ENCODE data around the gene ANAPC1. TPM values are rescaled to one million over a fixed set of nuclear protein-coding genes. Genes with fewer than 3 reads are reported as not detected.

The ANAPC1 gene, protein sequence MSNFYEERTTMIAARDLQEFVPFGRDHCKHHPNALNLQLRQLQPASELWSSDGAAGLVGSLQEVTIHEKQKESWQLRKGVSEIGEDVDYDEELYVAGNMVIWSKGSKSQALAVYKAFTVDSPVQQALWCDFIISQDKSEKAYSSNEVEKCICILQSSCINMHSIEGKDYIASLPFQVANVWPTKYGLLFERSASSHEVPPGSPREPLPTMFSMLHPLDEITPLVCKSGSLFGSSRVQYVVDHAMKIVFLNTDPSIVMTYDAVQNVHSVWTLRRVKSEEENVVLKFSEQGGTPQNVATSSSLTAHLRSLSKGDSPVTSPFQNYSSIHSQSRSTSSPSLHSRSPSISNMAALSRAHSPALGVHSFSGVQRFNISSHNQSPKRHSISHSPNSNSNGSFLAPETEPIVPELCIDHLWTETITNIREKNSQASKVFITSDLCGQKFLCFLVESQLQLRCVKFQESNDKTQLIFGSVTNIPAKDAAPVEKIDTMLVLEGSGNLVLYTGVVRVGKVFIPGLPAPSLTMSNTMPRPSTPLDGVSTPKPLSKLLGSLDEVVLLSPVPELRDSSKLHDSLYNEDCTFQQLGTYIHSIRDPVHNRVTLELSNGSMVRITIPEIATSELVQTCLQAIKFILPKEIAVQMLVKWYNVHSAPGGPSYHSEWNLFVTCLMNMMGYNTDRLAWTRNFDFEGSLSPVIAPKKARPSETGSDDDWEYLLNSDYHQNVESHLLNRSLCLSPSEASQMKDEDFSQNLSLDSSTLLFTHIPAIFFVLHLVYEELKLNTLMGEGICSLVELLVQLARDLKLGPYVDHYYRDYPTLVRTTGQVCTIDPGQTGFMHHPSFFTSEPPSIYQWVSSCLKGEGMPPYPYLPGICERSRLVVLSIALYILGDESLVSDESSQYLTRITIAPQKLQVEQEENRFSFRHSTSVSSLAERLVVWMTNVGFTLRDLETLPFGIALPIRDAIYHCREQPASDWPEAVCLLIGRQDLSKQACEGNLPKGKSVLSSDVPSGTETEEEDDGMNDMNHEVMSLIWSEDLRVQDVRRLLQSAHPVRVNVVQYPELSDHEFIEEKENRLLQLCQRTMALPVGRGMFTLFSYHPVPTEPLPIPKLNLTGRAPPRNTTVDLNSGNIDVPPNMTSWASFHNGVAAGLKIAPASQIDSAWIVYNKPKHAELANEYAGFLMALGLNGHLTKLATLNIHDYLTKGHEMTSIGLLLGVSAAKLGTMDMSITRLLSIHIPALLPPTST (N-terminal part only)
- total RNA-seq (2013), result 16.6 TPM
- polyA plus RNA-seq, result 10 to 100 TPM in 1 of 3 donors, 1 to 10 TPM in 2; 4.2 to 12.4 (median 6.8) TPM
- 20.4 and 24.7 TPM in 2 replicates for polyA minus RNA-seq
- total RNA-seq, result 3.4 to 24.9 (median 17.3) reads per million in 11 experiments

DNA sequence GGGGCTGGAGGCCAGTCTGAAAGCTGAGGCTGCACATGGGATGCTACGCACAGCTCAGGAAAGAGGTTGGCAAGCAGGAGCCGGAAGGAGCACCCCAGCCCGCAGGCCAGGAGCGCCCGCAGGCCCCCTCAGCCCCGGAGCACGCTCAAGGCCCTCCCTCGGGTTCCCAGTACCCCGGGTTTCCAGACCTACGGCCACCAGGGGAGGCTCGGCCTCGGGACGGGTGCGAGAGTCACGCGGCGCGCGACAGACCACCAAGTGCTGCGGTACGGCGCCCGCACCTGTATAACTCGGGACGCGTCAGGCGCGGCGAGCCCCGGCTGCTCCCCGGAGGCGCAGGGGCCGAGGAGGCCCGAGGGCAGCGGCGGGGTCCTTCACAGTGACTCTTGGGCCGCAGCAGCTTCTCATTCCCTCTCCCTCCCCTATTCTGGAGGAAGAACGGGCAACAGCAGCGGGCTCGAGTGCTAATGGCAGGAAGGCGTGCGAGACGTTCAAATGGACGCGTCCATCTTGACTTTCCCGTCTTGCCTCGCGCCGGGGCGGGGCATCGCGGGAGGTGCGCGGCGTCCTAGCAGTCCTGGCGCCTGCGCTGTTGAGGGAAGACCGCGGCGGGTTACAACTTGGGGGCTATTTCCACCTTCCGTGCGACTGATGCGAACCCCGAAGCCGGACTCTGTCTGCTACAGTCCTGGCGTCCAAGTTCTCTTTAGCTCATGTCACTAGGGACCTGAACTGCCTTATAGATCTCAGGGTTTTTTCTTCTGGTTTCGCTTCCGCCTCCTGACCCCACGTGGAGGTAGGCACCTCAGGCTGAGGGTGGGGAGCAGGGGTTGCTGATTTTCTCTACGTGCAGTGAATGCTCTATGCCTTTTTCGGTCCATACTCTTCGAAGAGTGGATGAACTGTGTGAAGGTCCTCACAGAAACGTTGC is at the start of gene ANAPC1:
TSS of gene ANAPC1 (minus strand) at position 533 of the 931 bp plus-strand sequence. CDS start 3,368 bp downstream, outside the sequence.
- H4K20me1 ChIP-seq (ENCODE audit: insufficient read depth, low read length), result no peaks in the 10 kb centered on the region
- TF ChIP-seq, protein P1, sequence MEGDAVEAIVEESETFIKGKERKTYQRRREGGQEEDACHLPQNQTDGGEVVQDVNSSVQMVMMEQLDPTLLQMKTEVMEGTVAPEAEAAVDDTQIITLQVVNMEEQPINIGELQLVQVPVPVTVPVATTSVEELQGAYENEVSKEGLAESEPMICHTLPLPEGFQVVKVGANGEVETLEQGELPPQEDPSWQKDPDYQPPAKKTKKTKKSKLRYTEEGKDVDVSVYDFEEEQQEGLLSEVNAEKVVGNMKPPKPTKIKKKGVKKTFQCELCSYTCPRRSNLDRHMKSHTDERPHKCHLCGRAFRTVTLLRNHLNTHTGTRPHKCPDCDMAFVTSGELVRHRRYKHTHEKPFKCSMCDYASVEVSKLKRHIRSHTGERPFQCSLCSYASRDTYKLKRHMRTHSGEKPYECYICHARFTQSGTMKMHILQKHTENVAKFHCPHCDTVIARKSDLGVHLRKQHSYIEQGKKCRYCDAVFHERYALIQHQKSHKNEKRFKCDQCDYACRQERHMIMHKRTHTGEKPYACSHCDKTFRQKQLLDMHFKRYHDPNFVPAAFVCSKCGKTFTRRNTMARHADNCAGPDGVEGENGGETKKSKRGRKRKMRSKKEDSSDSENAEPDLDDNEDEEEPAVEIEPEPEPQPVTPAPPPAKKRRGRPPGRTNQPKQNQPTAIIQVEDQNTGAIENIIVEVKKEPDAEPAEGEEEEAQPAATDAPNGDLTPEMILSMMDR (IDR thresholded peaks at IDR 0.05), result no peak
- H3K27me3 ChIP-seq (ENCODE audit: control insufficient read depth in 2 of 2, insufficient read depth in 2 of 2, low read length in 2 of 2), result no peaks in the 10 kb centered on the region
- peak; percentile 62 to 68 (median 63) for DNase-seq
- Mint-ChIP-seq H3K36me3 (peaks cover 5 to 10% of the 10 kb centered on the region in 2 donors), H3K4me1 (peaks cover 10% of the 10 kb centered on the region), H3K27me3 (ENCODE audit: low read depth in 3 of 3) (no peaks in the 10 kb centered on the region), H3K27ac (peak within 1 kb of the TSS; percentile 90 to 95 (median 93)), H3K9me3 (no peaks in the 10 kb centered on the region), H3K4me3 (peak within 1 kb of the TSS; percentile 91 to 97)
- peak within 1 kb of the TSS; percentile 84 for H3K9ac ChIP-seq (ENCODE audit: insufficient read depth, low read length, poor library complexity, severe bottlenecking)
- peaks cover 10 to 12% of the 10 kb centered on the region in 2 donors for H3K4me1 ChIP-seq (ENCODE audit: control insufficient read depth in 1 of 2, insufficient read depth in 2 of 2, low read length in 2 of 2)
- WGBS (ENCODE audit: insufficient coverage), result under 1% methylated on average over 68 of the region's 73 CpGs
- intact Hi-C loops (cut with micrococcal nuclease), result loop anchor here in 1 of 2 donors (1.0 kb wide), 1 partner anchor 164 kb away; no protein-coding TSS in a partner anchor
- peaks cover 3% of the 10 kb centered on the region in 2 donors for H3K36me3 ChIP-seq (replicated peaks in 1 of 2; ENCODE audit: control insufficient read depth in 1 of 2, insufficient read depth in 2 of 2, low read length in 2 of 2)
- H3K4me3 ChIP-seq (replicated peaks in 1 of 3; ENCODE audit: low read depth in 2 of 3, low read length in 3 of 3), result peak within 1 kb of the TSS; percentile 89 to 98 (median 95)
- peak within 1 kb of the TSS; percentile 77 to 91 for H3K27ac ChIP-seq (ENCODE audit: low read depth in 1 of 2, low read length in 2 of 2)
- peak within 1 kb of the TSS; percentile 99 for H3K4me2 ChIP-seq (replicated peaks; ENCODE audit: extremely low read depth, low read length, poor library complexity, severe bottlenecking)
- no peaks in the 10 kb centered on the region for H3K9me3 ChIP-seq (replicated peaks in 1 of 2; ENCODE audit: control insufficient read depth in 1 of 2, insufficient read depth in 1 of 2, low read length in 2 of 2)
- peak within 1 kb of the TSS; percentile 100 for H2AFZ ChIP-seq (ENCODE audit: insufficient read depth, low read depth, low read length, poor library complexity, severe bottlenecking)
- peaks cover 20% of the 10 kb centered on the region for H3K79me2 ChIP-seq (ENCODE audit: insufficient read depth, low read length)

All from CD14-positive monocyte (primary cell).